HG03342 (cell line): Measurements from ENCODE around the gene ITGB5.

Experiments used
- ATAC-seq: cut with Tn5 transposase; IDR thresholded peaks from one replicate; pipeline ENCODE4 v1.9.1; 2021; ENCODE audit warnings: mild to moderate bottlenecking, moderate library complexity; ENCODE audit not compliant: unreplicated experiment

ITGB5 gene

DNA sequence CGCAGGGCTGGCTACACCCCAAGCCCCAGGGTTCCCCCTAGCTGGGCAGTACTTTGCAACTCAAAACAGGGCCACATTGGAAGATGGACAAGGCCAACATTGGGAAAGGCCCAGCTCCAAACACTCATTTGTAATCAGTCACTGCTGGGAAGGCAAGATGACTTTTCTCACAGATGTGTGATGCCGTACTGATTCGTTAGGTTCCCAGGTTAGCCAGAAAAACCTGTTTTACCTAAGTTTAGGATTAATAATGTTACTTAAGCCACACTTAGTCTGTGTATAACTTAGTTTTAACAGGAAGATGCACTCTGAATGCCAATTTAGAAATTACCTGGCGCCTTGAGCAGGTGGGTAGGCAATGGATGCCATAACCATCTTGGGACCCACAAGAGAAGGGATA, 71.0 kb downstream of the ITGB5 start:
- no peak for ATAC-seq

DNA sequence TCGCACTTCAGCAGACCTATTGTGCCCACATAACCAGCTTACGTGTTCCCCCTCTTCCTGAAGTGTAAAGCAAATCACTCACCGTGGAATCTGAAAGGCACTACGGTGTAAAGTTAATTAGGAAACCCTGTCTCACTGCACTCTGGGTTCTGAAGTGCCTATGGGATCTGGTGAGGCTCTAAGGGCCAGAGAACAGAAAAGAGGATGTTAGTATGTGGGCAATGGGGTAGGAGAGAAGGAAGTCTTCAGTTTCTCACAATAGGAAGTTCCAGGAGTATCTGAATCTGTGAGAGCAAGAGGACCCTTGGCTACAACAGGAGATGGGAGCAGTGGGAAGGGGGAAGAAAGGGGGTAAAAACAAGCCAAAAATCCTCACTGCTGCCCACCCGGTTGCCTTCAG, 71.4 kb downstream of the ITGB5 start:
- ATAC-seq: no peak

DNA sequence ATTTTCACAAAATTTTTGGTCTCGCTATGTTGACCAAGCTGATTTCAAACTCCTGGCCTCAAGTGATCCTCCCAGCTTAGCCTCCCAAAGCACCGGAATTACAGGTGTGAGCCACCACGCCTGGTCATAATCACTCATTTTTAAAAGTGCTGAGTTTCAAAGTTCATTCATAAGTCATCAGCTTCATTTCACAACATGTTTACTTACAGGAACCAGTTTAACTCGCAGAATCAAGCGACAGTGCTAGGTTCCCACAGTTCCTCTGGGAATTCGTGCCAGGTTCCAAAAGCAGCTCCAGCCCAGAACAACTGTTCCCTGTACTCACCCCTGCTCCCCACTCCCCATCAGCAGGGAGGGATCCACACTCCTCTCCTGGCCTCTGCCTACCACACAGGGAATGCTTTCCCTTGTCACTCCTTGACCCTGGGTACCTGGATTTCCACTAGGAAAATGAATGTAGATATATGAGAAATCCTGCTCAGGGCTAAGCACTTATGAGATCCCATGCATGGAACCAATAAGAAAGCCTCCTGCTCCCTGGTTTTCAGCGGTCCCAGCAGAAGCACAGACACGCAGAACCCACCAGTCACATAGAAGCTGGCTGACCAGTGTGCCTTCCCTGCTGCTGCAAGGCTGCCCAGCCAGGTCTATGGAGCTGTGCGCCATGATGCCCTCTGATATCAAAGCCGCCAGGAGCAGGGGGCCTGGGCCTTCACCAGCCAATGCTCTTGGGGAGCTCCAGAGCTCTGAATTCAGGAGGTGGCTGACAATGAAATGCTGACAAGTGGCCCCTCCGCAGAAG, 72.3 kb downstream of the ITGB5 start:
- ATAC-seq: no peak

DNA sequence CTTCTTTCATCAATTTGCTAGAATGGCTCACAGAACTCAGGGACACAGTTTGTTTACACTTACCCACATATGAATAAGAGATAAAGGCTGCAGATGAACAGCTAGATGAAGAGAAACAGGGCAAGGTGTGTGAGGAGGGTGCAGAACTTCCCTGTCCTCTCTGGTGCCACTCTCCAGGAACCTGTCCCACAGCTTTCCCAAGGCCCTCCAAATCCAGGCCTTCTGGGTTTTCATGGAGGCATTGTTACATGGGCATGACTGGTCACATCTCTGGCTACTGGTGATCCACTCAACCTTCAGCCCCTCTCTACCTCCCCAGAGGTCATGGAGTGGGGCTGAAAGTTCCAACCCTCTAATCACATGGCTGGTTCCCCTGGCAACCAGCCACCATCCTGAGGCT, 73.6 kb downstream of the ITGB5 start:
- ATAC-seq: no peak

DNA sequence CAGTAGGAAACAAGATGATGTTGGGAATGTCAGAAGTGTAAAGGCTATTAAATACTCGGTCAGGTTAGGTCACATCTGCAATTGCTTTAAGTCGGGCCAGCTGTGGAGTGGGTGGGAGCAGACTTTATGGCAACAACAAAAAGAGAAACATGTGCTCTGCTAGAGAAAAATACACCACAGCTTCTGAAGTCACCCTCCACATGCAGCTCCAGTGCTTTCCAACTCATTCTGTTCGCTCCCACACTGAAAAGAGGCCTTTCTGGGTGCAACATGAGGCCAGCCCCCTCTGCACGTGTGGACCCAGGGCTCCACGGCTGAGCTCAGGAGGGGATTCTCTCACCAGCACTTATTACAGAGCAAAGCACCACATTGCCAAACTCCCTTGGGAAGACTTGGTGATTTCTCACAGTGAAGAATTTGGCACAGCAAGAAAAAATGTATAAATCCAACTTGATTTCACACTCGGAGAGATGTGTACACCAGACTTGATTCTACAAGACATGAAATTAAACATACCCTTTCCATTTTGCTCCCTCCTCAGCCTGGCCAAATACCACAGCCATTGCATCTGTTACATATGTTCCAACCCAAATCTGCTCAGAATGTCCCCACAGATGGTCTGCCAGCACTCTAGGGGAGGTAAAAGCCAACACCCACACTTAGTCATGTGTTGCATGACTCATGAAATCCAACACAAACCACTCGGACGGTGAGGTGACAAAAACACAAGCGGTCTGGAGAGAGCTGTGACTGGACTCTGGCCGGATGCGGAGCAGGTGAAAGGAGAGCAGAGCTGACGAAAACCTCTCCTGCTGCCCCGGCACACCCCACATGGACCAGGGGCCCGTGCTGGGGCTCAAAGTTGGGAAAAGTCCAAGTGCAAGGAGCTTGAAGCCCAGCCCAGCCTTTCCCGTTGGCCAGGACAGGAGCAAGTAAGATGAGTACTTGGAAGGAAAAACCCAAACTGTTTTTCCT, 74.6 kb downstream of the ITGB5 start:
- ATAC-seq: no peak

DNA sequence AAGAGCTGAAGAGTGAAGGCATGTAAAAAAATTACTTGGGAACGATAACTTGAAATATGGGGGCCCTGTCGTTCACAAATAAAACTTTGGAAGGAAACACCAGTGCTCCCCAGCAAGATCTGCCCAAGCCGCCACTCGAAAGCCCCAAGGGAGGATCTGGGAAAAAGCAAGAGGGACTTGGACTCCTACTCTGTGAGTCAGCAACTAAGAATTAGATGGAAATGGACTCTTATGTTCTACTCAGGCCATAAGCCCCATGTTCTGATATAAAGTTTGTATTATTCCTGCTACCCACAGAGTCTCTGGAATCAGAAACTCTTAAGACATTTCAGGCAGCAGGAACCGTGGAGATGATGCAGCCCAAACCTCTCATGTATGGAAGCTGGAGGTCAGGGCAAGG, 75.7 kb downstream of the ITGB5 start:
- ATAC-seq: no peak

DNA sequence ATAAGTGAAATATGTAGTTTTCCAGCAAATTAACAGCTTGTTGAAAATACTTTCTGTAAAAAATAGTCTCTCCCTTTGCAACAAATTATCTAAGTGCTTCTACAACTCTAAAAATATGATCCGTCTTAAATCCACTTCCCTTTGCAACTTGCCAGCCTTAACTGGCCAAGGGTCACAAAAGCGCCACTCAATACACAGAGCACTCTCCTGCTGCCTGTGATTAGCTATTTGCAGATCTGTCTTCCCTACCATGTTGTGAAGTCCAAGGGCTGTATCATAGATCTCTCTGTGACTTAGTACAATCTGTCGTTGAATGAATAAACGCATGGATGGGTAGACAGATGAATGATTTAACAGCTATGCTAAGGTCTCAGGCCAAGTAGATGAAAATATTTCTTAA, 76.2 kb downstream of the ITGB5 start:
- ATAC-seq: no peak

DNA sequence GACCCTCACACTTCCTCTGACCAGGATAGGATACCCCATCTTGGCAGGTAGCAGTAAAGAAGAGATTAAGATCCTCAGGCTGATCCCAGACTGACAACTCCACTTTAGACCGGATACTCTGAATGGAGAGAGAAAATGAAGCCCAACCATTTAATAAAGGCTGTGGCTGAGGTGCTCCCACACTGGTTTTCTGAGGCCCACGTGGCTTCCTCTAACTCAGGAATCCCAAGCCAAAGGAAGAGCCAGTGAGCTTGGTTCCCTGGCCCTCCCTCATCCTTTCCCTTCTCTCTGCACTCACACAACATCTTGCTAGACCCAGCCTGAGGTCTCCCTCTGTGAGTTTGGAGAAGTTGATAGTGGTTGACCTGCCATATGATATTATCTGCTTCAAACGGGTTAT, 78.1 kb downstream of the ITGB5 start:
- no peak for ATAC-seq

DNA sequence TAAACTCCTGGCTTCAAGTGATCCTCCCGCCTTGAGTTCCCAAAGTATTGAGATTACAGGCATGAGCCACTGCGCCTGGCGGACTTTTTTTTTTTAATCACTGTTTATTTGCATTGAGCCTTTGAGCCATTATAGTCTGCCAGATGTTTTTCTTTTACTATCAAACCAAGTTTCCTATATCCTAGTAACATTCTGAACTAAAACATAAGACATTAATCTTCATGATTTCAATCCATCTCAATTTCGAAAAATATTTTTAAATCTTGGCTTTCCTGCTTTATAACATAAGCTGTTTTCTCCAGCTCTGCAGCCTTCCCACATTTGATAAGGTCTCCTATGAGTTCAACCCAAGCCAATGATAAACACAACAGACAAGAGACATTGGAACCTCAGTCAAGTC, 81.5 kb downstream of the ITGB5 start:
- no peak for ATAC-seq

DNA sequence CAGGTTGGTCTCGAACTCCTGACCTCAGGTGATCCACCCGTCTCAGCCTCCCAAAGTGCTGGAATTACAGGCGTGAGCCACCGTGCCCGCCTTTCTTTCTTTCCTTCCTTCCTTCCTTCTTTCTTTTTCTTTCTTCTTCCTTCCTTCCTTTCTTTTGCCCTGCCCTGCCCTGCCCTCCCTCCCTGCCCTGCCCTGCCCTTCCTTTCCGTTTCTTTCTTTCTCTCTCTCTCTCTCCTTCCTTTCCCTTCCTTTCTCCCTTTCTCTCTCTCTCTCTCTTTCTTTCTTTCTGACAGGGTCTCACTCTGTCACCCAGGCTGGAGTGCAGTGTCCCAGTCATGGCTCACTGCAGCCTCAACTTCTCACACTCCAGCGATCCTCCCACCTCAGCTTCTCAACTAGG, 82.3 kb downstream of the ITGB5 start:
- ATAC-seq: no peak

DNA sequence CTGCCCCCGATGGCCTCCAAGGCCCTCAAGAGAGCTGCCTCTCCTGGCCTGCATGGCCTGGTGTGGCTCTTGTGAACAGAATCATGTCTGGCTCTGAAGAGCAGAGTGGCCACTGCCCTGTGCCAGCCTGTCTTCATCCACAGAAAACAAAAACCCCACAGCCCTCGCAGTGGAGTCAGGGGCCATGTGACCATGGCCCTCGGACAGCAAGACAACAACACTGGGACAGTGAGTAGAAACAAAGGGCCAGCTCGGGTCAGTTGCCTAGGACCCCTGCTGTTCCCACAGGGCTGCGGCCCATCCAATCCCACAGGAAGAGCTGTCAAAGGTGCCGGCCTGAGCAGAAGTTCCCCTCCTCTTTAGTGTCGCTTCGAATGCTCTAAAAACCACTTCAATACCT, 84.5 kb downstream of the ITGB5 start:
- no peak for ATAC-seq

DNA sequence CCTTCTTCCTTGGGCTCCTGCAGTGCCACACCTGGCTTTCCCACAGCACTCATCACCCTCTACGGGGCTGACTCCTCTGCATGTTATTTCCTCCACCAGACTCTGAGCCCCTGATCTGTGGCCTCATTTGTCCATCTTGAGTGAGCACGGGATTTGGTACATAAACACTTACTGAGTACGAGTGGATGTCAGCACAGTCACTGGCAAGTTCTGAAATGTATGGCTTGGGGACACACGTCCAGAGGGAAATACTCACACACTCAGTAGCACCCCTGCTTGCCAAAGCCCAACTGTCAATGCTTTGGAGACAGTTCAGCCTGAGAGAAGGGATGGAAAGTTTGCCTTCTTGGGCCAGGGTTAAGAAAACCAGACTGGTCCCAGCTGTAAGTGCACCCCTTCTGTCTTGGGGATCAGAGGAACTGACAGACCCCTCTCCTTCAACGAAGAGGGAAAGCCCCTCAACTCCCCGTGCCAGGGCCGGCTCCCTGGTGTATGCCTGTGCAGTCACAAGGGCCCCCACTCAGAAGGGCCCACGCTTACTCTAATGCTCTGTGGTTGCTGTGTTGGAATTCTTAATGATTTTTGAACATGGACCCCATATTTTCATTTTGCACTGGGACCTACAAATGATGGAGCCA, 85.0 kb downstream of the ITGB5 start:
- no peak for ATAC-seq

DNA sequence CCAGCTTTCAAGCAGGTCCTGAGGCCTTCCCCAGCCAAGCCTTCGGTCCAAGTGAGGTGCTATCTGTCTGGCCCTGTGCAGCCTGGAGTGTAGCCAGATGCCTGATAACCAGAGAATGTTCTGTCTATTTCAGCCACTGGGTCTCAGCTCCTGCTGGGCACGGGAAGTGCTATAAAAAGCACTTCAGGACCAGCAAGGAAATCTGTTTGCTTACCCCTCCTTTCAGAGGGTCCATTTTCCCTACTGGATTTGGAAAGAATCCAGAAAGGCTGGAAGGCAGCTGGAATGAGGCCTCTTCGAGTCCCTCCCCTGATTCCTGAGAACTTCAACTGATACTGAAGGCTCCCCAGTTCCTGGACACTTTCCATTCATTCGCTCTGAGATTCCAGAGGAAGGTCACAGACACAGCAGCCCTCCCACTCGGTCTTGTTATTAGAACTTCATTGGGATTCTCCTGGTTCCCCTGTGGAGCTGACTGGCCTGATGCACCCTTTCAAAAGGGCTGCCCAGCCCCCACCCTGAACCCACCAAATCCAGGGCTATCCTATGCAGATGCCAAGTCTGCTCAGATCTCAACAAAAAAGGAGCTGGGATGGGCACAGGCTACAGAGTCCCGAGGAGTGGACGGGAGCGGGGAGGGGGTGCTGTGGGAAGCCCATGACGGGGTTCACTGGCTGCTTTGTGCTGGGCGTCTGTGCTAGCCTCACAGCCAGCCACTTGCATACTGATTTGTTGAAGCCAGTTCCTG, 86.5 kb downstream of the ITGB5 start:
- ATAC-seq: no peak

DNA sequence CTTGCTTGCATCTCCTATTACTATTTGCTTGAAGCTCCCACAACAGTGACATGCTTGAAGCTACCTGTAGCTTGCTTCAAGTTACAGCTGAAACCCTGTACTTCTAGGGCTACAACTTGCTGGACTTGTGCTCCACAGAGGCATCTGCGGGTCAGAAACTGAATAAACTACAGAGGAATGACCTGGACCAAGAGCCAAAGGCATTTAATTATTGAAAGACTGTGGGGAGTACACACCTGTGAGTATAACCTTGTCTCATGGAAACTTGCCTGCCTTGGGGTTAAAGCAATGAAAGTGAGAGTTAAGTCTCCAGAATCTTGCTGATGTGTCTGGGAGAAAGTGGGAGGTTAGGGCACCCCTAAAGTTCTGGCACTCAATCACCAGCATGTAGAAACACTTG, 87.1 kb downstream of the ITGB5 start:
- no peak for ATAC-seq

DNA sequence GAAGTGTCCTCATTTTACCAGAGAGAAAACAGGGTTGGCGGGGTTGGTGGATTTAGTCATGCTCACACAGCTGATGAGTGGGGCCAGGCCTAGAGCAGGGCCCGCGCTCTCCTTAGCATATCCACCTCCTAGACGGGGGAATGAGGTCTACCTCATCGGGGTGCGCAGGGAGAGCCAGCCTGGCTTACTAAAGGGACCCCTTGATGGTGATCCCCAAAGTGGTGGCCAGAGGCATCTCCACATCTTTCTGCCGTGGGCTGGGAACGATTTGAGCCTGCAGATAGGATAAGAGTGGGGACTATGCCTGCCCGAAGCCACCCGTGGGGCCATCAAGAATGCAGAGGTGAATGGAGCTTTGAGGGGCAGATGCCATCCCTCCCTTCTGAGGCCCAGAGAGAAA, 87.5 kb downstream of the ITGB5 start:
- ATAC-seq: no peak

DNA sequence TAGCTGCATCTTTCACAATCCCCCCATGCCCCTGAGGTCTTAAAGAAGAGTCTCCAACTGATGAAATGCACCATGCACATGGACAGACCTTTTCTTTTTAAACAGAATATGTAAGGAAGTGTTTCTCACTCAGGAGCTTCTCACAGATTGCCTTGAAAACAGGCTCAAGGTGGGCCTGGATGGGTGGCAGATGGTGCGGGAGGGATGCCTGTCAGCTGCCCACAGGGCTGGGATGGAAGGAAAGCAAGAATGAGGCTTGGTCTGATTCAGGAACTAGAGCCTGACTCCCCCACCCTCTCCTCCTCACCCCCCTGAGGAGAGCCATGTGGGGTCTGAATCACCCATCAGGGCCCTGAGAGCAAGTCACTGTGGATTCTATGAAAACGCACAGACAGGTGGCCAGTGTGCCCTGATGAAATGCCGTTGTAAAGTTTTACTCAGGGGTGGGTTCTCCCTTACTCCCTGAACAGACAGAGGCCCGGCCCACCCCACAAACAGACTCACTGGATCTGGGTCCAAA, 89.7 kb downstream of the ITGB5 start:
- no peak for ATAC-seq

DNA sequence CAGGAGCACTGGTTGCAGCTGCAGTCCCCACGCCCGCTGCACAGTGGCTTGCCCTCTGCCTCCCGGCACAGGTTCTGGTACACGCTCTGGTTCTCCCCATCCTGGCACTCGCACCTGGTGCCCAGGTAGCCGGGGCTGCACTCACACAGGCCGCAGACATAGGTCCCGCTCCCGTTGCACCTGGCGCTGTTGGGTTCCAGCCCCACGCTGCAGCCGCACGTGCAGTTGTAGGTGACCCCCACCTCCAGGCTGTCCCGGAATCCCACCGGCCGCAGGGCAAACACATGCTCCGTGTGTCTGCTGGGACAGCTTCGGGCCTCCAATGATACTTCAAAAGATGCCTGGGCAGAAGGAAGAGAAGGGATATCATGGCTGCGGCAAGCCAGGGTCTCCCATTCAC, 90.7 kb downstream of the ITGB5 start:
- no peak for ATAC-seq

DNA sequence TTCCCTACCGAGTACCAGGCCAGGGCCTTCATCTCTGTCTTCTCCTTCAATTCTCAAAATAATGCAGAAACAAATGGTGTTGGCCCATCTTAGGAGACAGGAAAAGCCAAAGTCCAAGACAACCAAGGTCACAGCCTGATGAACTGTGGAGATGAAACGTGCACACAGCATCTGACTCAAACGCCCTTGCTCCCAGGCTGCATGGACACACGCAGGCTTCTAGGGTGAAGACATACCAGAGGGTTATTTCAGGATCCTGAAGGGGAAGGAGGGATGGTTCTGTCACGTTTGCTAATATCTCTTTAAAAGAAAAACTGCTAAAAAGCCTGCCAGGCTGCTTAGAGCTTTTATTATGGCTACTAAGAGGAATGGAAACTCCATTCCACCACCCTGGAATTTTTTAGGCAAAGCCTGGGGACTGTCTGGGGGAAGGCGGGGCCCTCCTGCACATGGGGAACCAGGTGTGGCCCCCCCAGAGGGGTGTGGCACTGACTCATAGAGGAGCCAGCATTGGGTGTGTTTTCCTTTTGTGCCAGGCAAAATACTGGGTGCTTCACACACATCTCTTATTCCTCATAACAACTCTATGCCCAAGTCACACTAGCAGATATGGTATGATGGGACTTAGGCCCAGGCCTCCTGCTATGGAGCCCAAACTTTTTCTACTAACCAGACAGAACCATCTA, 94.0 kb downstream of the ITGB5 start:
- no peak for ATAC-seq

DNA sequence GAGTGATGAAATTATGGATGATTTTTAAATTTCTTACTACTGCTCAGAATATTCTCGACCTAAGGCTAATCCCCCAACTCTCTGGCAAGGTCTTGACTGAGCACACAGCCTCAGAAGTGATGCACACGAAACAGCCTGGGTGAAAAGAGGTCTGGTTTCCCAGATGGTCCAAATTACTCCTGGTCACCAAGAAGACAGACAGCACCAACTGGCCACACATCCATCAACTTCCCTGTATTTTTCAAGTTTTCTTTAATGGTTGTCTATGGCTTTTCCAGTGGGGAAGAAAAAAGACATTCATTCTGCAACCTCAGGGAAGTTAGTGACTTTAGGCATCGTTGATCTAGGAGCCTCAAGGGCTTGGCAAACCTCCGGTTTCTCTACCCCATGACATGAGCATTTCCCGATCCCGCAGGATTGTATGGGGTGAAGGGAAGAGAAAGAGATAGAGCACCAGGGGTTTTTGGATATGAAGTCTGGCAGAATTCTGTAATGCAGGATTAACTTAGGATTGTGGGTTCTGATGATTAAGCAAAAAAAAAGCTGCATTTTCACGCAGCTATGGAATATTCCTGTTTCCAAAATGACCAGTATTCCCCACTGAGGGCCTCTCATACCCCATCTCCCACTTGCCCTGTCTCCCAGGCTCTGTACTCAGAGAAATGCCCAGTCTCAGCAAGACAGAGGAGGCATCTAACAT, 94.7 kb downstream of the ITGB5 start:
- no peak for ATAC-seq
